ENCODE data around the gene OR7A5. TPM values are rescaled to one million over a fixed set of nuclear protein-coding genes. Genes with fewer than 3 reads are reported as not detected.
"Not testable (repeated sequence)": the region's sequence is repeated elsewhere in the genome, so short reads cannot be mapped to it uniquely, and the experiment has no call there.

Gene OR7A5
- total RNA-seq, 1 donor from 2014 or later, result not detected

DNA sequence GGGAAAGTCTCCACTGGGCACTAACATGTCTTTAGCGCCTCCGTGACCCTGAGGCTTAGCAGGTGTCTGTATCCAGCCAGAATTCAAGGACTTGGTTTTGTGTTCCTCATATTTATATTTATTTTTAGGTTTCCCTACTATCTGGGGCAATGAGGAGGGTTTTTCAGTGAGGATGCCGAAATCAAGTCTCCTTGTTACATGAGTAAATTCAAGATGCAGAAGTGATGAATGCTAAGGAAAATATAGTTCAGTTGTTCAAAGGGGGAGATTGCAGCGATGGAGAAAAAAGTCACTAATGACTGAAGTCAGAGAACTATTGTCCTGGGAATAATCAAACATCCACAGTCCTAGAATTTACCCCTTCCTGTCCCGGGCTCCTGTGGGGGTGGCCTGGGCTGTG, 55.8 kb downstream of the OR7A5 start:
- no peak overlapping the region for H3K27ac Mint-ChIP-seq (ENCODE audit: unreplicated experiment)
- no peak overlapping the region for H3K4me3 Mint-ChIP-seq (ENCODE audit: unreplicated experiment)
- peaks cover 2% of the 10 kb centered on the region for H3K4me1 Mint-ChIP-seq (ENCODE audit: low read depth, unreplicated experiment)
- TF ChIP-seq, protein P1, sequence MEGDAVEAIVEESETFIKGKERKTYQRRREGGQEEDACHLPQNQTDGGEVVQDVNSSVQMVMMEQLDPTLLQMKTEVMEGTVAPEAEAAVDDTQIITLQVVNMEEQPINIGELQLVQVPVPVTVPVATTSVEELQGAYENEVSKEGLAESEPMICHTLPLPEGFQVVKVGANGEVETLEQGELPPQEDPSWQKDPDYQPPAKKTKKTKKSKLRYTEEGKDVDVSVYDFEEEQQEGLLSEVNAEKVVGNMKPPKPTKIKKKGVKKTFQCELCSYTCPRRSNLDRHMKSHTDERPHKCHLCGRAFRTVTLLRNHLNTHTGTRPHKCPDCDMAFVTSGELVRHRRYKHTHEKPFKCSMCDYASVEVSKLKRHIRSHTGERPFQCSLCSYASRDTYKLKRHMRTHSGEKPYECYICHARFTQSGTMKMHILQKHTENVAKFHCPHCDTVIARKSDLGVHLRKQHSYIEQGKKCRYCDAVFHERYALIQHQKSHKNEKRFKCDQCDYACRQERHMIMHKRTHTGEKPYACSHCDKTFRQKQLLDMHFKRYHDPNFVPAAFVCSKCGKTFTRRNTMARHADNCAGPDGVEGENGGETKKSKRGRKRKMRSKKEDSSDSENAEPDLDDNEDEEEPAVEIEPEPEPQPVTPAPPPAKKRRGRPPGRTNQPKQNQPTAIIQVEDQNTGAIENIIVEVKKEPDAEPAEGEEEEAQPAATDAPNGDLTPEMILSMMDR (IDR thresholded peaks at IDR 0.05; ENCODE audit: partially characterized antibody, unreplicated experiment), result no peak
- peaks cover 1% of the 10 kb centered on the region for H3K27me3 Mint-ChIP-seq (ENCODE audit: unreplicated experiment)
- DNase-seq, result no peak
- H3K36me3 Mint-ChIP-seq (ENCODE audit: unreplicated experiment), result no peaks in the 10 kb centered on the region
- peaks cover 4% of the 10 kb centered on the region for H3K9me3 Mint-ChIP-seq (ENCODE audit: unreplicated experiment)

DNA sequence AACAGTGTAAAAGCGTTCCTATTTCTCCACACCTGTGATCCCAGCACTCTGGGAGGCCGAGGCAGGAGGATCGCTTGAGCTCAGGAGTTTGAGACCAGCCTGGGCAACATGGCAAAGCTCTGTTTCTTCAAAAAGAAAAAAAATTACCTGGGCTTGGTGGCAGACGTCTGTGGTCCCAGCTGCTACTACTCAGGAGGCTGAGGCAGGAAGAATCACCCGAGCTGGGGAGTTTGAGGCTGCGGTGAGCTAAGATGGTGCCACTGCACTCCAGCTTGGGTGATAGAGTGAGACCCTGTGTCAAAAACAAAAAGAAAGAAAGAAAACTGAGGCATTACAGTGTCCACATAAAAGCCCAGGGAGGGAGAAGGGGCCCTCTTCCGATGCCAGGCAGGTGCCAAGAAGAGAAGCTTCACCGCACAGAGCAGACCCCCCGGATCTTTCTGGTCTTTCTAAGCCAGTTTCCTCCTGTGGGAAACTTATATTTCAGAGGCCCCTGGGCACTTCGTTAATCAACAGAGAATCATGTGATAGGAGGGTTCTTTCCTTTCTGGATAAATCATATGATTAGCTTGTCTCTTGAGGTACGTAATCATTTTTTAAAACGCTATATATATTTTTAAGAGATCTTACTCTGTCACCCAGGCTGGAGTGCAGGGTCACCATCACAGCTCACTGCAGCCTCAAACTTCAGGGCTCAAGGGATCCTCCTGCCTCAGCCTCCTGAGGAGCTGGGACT, 56.7 kb downstream of the OR7A5 start, which contains the start of gene ADGRE2:
Gene ADGRE2, minus strand, starts transcription at position 451 of the 736 bp plus-strand sequence. CDS start 1,804 bp downstream, outside the sequence.
- H3K4me1 Mint-ChIP-seq (ENCODE audit: low read depth, unreplicated experiment); H3K36me3 Mint-ChIP-seq (ENCODE audit: unreplicated experiment); H3K27me3 Mint-ChIP-seq (ENCODE audit: unreplicated experiment); H3K4me3 Mint-ChIP-seq (ENCODE audit: unreplicated experiment); H3K27ac Mint-ChIP-seq (ENCODE audit: unreplicated experiment); H3K9me3 Mint-ChIP-seq (ENCODE audit: unreplicated experiment); DNase-seq: not testable (repeated sequence)

DNA sequence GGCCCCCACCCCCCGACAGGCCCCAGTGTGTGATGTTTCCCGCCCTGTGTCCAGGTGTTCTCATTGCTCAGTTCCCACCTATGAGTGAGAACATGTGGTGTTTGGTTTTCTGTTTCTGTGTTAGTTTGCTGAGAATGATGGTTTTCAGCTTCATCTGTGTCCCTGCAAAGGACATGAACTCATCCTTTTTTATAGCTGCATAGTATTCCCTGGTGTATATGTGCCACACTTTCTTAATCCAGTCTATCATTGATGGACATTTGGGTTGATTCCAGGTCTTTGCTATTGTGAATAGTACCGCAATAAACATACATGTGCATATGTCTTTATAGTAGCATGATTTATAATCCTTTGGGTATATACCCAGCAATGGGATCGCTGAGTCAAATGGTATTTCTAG, 57.3 kb downstream of the OR7A5 start:
- H3K27ac Mint-ChIP-seq (ENCODE audit: unreplicated experiment); H3K27me3 Mint-ChIP-seq (ENCODE audit: unreplicated experiment); H3K9me3 Mint-ChIP-seq (ENCODE audit: unreplicated experiment); H3K4me3 Mint-ChIP-seq (ENCODE audit: unreplicated experiment); DNase-seq; H3K4me1 Mint-ChIP-seq (ENCODE audit: low read depth, unreplicated experiment); H3K36me3 Mint-ChIP-seq (ENCODE audit: unreplicated experiment): not testable (repeated sequence)

Other genes starting within 250 kb of the OR7A5 start
- gene ADGRE3, start 160.3 kb downstream of the OR7A5 start, total RNA-seq (ENCODE audit: unreplicated experiment), result not detected
- 32.9 TPM for gene ZNF333, start 145.1 kb downstream of the OR7A5 start, total RNA-seq (ENCODE audit: unreplicated experiment)
- gene ADGRE2, start 56.6 kb downstream of the OR7A5 start, total RNA-seq (ENCODE audit: unreplicated experiment), result 0.66 TPM
- gene OR7C1, start within 50 bp of the OR7A5 start, total RNA-seq (ENCODE audit: unreplicated experiment), result not detected
- gene OR7A10, start 13.7 kb upstream of the OR7A5 start, total RNA-seq (ENCODE audit: unreplicated experiment), result not detected
- gene OR7A17, start 50.9 kb upstream of the OR7A5 start, total RNA-seq (ENCODE audit: unreplicated experiment), result not detected
- gene OR7C2, start 106.3 kb upstream of the OR7A5 start, total RNA-seq (ENCODE audit: unreplicated experiment), result not detected
- 22.8 TPM for gene SLC1A6, start 144.7 kb upstream of the OR7A5 start, total RNA-seq (ENCODE audit: unreplicated experiment)
- not detected for gene CASP14, start 214.3 kb upstream of the OR7A5 start, total RNA-seq (ENCODE audit: unreplicated experiment)
- gene OR1I1, start 247.0 kb upstream of the OR7A5 start, total RNA-seq (ENCODE audit: unreplicated experiment), result not detected

Measured in glutamatergic neuron (in vitro differentiated cells).